NCI-H2227 (cell line): ENCODE measurements around the gene GEMIN7.
A peak's percentile ranks its signal among the peaks of the same experiment; 100 is the strongest.

Experiments used
- DNase-seq: peaks from one replicate; lab custom pipeline; 2025; ENCODE audit not compliant: unreplicated experiment; lab: John Stamatoyannopoulos, UW

Gene GEMIN7

DNA sequence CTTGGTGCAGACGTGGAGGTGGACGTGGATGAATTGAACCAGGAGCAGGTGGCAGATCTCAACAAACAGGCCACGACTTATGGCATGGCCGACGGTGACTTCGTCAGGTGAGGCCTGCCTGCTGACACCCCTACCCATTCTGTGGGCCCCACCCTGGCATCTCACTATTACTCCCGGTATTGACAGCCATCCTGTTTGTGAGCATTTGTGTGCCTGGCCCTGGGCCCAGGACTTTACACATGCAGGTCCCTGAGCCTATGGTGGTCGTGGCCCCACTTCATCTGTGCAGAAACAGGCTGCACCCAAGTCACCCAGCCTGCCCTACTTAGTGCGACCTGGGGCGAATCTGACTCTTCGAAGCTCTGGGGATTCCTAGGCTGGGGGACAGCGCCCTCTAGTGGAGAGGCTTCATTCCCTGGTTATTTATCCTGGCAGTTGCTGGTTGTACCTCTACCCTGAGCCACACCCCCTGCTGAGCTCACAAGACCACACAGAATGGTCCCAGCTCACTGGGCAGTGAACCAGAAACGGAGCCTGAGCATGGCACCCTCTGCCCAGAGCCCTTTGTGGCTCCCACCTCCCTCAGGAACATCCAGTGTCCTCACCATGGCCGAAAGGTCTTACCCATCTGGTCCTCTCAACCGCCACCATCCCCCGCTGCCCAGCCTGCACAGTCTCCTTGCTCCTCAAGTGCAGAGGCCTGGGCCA, 19.6 kb upstream of the GEMIN7 start:
- DNase-seq, result peak; percentile 64

- no peak for DNase-seq
These were observed 17.1 kb upstream of the GEMIN7 start for GRCh38 chr19:45061965-45062364.

GRCh38 chr19:45063851-45064801, 14.9 kb upstream of the GEMIN7 start:
- no peak for DNase-seq

DNA sequence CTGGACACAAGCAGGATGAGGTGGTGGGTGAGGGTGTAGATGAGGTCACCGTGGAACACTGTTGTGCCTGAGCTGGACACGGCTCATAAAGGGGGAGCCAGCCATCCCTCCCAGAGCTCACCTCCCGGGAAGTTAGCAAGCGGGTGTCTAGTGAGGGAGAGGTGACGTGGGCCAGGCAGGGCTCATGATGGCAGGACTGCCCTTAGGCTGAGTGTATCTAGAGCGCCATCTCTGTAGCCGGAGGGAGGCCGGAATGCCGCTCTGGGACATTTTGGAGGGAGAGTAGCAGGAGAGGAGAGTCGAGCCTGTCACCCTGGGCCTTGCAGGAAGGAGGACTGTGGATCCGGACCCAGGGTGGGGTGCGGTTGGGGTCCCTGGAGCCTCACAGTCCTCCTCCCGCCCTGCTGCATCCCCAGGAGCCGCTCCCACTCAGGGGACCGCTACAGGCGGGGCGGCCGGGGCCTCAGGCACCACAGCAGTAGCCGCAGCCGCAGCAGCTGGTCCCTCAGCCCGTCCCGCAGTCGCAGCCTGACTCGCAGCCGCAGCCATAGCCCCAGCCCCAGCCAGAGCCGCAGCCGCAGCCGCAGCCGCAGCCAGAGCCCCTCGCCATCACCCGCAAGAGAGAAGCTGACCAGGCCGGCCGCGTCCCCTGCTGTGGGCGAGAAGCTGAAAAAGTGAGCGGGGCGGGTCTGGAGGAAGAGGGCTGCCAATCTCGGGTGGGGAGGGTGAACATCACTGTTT, 12.0 kb upstream of the GEMIN7 start:
- no peak for DNase-seq

DNA sequence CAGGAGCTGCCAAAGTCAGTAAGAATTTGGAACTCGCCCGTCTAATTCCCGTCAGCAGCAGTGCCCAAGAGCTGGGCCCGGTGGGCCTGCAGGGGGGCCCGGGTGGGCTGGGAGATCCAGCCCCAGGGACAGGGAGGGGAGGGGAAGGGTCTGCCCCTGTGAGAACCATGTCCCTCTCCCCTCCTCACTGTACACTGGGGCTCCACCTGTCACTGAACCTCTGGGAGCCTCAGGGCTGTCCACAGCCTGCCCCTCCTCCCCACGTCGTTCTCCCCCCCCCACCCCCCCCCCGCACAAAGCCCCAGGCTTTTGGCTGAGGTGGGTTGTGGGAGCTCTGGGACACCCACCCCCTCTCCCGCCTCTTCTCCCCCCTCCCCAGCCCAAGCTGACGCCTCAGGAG, 11.0 kb upstream of the GEMIN7 start:
- DNase-seq, result no peak

- no peak for DNase-seq
These were observed 10.0 kb upstream of the GEMIN7 start for GRCh38 chr19:45069056-45069455.

- no peak for DNase-seq
These were observed 8.8 kb upstream of the GEMIN7 start for GRCh38 chr19:45070214-45070613.

- DNase-seq, result no peak
These were observed 8.1 kb upstream of the GEMIN7 start for GRCh38 chr19:45070861-45071544.

DNA sequence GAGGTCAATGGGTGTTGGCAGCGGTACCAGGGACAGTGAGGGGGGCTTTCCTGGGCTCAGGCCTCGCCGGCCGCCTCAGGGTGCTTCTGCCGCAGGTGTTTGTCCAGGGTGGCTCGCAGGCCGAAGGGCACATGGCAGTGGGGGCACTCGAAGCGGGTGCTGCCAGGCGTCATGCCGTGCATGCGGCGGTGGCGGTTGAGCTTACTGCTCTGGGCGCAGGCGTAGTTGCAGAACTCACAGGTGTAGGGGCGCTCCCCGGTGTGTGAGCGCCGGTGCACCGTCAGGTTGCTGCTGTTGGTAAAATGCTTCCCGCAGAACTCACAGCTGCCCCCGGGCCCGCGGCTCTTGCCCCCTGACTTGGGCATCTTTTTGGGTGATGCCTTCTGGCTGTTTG, 7.5 kb upstream of the GEMIN7 start:
- DNase-seq, result no peak

GRCh38 chr19:45071969-45072790, 6.9 kb upstream of the GEMIN7 start:
- DNase-seq, result no peak

DNA sequence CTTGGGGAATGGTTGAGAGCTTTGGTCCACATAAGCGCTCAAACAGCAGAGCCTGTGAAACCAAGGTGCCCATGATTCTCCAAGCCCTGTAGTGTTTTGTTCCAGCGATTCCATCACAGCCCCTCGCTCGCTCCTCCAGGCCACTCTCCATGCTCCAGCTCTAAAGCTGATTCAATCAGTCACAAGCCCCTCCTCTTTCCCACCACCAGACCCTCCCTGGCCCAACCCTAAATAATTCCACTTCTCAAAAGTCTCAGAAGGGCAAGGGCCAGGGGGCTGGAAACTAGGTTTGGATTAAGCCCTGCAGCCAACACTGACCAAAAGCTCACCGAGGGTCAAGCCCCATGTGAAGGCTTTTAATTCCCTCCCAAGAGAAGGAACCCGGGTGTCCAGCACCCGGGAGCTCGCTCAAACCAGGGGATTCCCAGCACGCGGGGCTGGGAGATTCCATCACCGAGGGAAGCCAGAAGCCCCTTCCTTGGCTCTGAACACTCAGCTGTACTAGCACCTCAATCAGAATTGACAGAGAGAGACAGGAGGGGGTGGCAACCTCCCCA, 4.2 kb upstream of the GEMIN7 start:
- DNase-seq, result peak; percentile 36

GRCh38 chr19:45075301-45076028, 3.6 kb upstream of the GEMIN7 start:
- DNase-seq, result peak; percentile 40

DNA sequence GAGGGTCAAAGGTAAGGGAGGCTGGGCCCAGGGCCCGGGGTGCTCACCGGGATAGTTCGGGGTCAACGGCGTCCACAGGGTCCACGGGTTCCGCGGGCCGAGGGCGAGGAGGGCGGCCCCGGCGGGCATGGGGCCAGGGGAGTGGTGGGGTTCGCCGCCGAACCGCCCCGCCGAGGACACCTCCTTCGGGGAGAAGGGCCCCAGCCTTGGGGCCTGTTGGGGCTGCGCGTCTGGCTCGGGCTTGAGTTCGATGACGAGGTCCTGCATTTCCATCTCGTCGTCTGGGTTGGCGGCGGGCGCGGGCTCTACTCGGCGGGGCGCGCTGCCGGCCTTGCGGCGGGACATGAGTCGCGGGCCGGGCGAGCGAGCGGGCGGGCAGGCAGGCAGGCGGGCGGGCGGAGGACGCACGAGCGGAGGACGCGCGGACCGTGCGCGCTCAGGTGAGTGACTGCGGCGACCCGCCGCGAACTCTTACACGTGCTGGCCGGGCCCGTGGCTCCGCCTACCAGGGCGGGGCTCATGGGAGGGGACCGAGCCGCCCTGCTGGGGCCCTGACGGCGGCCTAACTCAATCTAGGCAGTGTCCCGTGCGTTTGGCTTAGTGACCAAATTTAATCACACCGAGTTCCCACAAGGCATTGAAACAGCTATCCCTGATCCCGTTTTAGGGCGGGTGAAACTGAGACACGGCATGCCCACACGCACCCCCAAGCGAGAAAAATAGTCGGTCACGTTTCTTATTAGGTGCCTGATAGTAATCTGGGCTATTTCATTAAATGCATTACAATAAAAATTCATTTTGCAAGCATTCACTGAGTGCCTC, 2.8 kb upstream of the GEMIN7 start, which contains the start of gene ZNF296:
TSS of gene ZNF296 (minus strand) at position 450 of the 822 bp plus-strand sequence. CDS start at position 345, 105 bp downstream.
- peak; percentile 81 for DNase-seq

DNA sequence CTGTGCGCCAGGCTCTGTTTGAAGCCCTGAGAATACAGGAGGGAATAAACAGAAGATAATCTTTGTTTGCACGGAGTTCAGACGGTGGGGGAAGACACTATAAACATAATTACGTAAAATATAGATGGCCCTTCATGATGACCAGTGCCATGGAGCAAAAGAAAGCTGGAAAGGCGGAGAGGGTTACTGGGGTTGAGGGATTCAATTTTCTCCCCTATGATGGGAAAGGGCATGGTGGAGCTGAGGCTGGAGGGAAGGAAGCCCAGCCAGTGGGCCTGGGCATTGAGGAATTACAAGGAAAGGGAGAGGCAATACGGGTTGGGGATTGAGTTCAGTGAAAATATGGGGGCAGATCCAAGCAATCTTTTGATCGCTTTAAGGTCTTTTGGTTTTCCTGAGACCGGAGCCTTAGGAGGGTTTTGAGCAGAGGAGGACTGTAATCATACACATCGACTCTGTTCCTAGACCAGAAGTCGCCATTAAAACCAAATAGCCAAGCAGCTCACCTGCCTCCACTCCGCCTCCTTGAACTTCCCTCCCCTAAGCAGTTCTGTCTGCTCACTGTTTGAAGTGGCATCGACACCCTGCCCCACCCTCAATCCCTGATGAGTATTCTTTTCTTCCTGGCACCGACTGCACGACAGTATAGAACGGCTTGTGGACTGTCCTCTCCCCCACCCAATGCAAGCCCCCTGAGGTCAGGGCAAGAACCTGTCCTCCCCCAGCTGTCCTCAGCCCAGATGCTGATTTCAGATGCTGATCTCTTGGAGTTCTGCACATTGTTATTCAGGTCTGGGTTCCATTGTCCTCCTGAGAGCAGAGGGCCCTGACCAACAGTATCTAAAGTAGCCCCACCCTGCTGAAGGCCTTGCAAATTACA, 2.0 kb upstream of the GEMIN7 start:
- no peak for DNase-seq

GRCh38 chr19:45078390-45079062, 534 bp upstream of the GEMIN7 start:
- DNase-seq, result no peak

DNA sequence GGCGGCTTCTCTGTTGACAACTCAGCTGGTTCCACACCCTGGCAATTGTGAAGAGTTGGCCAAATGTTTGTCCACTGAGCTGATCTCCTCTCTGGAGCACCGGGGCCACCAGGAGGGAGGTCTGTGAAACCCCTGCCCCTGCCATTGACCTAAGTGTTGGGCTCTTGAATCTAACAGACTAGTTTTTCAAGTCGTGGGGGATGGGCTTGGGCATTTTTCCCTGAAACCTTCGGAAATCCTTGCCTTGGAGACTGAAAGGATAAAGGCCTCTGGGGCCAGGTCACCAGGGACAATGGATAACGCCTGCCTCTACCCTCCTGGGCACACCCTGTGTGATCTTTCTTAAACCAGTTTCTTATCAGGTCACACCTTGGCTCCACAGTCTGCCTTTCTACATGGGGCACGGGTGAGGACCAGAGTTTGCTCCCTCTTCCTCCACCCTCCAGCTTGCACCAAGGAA, 881 bp downstream of the GEMIN7 start:
- DNase-seq, result no peak
